Loucy (cell line): ENCODE results near the gene FLYWCH2.

Experiments used
- EZH2phosphoT487 ChIP-seq: fragments of 200-600 bp; IDR thresholded peaks from 2 replicates; pipeline ENCODE4 v1.6.1; 2018; ENCODE audit warnings: antibody characterized with exemption, mild to moderate bottlenecking, moderate library complexity, borderline replicate concordance
- TF ChIP-seq, protein P1 (sequence below): fragments of 200-600 bp; sonication (generic); conservative IDR thresholded peaks from 2 replicates; pipeline ENCODE4 v1.5.1; 2014; ENCODE audit warnings: mild to moderate bottlenecking, antibody characterized with exemption, low read length

DNA sequence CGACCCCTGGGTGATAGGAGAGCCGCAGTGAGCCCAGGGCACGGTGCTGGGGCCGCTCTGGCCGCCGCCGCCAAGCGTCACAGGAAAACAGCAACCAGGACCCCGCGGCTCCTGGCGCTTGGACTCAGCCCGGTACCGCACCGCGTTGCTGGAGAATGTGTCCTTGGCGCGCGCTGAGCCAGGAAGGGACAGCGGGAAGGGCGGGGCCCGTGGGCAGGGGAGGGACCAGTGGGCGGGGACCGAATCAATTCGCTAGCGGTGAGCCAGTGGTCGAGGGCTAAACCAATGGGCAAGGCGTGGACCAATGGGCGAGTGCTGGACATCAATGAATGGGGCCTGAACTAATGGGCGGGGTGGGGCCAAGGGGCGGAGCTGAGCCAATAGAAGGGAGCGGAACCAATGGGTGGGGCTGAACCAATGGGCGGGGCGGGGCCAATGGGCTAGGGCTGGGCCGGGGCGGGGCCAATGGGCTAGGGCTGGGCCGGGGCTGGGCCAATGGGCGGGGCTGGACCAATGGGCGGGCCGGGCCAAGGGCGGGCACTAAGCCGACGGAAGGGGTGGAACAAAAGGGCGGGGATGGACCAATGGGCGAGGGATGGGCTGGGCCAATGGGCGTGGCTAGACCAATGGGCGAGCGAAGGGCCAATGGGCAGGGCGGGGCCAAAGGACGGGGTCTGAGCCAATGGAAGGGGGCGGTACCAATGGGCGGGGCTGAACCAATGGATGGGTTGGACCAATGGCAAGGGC is 22.4 kb downstream of the FLYWCH2 start:
- TF ChIP-seq, protein P1, sequence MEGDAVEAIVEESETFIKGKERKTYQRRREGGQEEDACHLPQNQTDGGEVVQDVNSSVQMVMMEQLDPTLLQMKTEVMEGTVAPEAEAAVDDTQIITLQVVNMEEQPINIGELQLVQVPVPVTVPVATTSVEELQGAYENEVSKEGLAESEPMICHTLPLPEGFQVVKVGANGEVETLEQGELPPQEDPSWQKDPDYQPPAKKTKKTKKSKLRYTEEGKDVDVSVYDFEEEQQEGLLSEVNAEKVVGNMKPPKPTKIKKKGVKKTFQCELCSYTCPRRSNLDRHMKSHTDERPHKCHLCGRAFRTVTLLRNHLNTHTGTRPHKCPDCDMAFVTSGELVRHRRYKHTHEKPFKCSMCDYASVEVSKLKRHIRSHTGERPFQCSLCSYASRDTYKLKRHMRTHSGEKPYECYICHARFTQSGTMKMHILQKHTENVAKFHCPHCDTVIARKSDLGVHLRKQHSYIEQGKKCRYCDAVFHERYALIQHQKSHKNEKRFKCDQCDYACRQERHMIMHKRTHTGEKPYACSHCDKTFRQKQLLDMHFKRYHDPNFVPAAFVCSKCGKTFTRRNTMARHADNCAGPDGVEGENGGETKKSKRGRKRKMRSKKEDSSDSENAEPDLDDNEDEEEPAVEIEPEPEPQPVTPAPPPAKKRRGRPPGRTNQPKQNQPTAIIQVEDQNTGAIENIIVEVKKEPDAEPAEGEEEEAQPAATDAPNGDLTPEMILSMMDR = no peak
- TF ChIP-seq EZH2phosphoT487 = no peak
